Activated naive CD4-positive, alpha-beta T cell treated with anti-CD3 and anti-CD28 coated beads, Interleukin-2, amount 50 U/mL, for 24 hours (primary cell): Measurements from ENCODE around the gene MAPK1.
"Not testable (repeated sequence)": the region's sequence is repeated elsewhere in the genome, so short reads cannot be mapped to it uniquely, and the experiment has no call there.

Experiments
- H3K27ac Mint-ChIP-seq: one replicate; pipeline ENCODE4 v1.8.0; 2021; ENCODE audit warnings: mild to moderate bottlenecking, mixed read lengths
- H3K27me3 Mint-ChIP-seq: one replicate; pipeline ENCODE4 v1.8.0; 2021; ENCODE audit warnings: mixed read lengths
- H3K36me3 Mint-ChIP-seq: one replicate; pipeline ENCODE4 v1.8.0; 2021; ENCODE audit warnings: mixed read lengths
- H3K4me1 Mint-ChIP-seq: one replicate; pipeline ENCODE4 v1.8.0; 2021; ENCODE audit warnings: mixed read lengths
- H3K4me3 Mint-ChIP-seq: one replicate; pipeline ENCODE4 v1.8.0; 2021; ENCODE audit warnings: mild to moderate bottlenecking, mixed read lengths
- H3K9me3 Mint-ChIP-seq: one replicate; pipeline ENCODE4 v1.8.0; 2021; ENCODE audit warnings: mixed read lengths

The MAPK1 gene

GRCh38 chr22:21727768-21728167 is 139.7 kb downstream of the MAPK1 start:
- no peaks in the 10 kb centered on the region for H3K9me3 Mint-ChIP-seq
- peaks cover 8% of the 10 kb centered on the region for H3K4me1 Mint-ChIP-seq
- no peak overlapping the region for H3K27ac Mint-ChIP-seq
- H3K36me3 Mint-ChIP-seq, result no peaks in the 10 kb centered on the region
- no peak overlapping the region for H3K4me3 Mint-ChIP-seq
- no peaks in the 10 kb centered on the region for H3K27me3 Mint-ChIP-seq

GRCh38 chr22:21727159-21727558 is 140.3 kb downstream of the MAPK1 start:
- Mint-ChIP-seq H3K27ac (no peak overlapping the region), H3K27me3 (no peaks in the 10 kb centered on the region), H3K36me3 (no peaks in the 10 kb centered on the region), H3K9me3 (no peaks in the 10 kb centered on the region), H3K4me1 (peaks cover 8% of the 10 kb centered on the region), H3K4me3 (no peak overlapping the region)

GRCh38 chr22:21726650-21727049 is 140.8 kb downstream of the MAPK1 start:
- no peak overlapping the region for H3K27ac Mint-ChIP-seq
- H3K9me3 Mint-ChIP-seq, result no peaks in the 10 kb centered on the region
- peaks cover 8% of the 10 kb centered on the region for H3K4me1 Mint-ChIP-seq
- no peaks in the 10 kb centered on the region for H3K36me3 Mint-ChIP-seq
- H3K4me3 Mint-ChIP-seq, result no peak overlapping the region
- H3K27me3 Mint-ChIP-seq, result no peaks in the 10 kb centered on the region

GRCh38 chr22:21725956-21726649 is 141.3 kb downstream of the MAPK1 start:
- no peak overlapping the region for H3K27ac Mint-ChIP-seq
- H3K4me1 Mint-ChIP-seq, result peaks cover 8% of the 10 kb centered on the region
- H3K27me3 Mint-ChIP-seq, result no peaks in the 10 kb centered on the region
- no peaks in the 10 kb centered on the region for H3K36me3 Mint-ChIP-seq
- H3K9me3 Mint-ChIP-seq, result no peaks in the 10 kb centered on the region
- no peak overlapping the region for H3K4me3 Mint-ChIP-seq

GRCh38 chr22:21724496-21724895 is 142.9 kb downstream of the MAPK1 start:
- H3K9me3 Mint-ChIP-seq, H3K27me3 Mint-ChIP-seq, H3K4me1 Mint-ChIP-seq, H3K27ac Mint-ChIP-seq, H3K36me3 Mint-ChIP-seq, H3K4me3 Mint-ChIP-seq: not testable (repeated sequence)

- H3K4me3 Mint-ChIP-seq, H3K36me3 Mint-ChIP-seq, H3K9me3 Mint-ChIP-seq, H3K27me3 Mint-ChIP-seq, H3K4me1 Mint-ChIP-seq, H3K27ac Mint-ChIP-seq: not testable (repeated sequence)
Measured at GRCh38 chr22:21721195-21721852, 146.1 kb downstream of the MAPK1 start.

GRCh38 chr22:21720191-21720859 is 147.1 kb downstream of the MAPK1 start:
- not testable (repeated sequence) for H3K4me3 Mint-ChIP-seq, H3K4me1 Mint-ChIP-seq, H3K36me3 Mint-ChIP-seq, H3K9me3 Mint-ChIP-seq, H3K27ac Mint-ChIP-seq, H3K27me3 Mint-ChIP-seq

- Mint-ChIP-seq H3K4me1 (no peaks in the 10 kb centered on the region), H3K36me3 (no peaks in the 10 kb centered on the region), H3K27me3 (no peaks in the 10 kb centered on the region), H3K9me3 (no peaks in the 10 kb centered on the region), H3K4me3 (no peak overlapping the region), H3K27ac (no peak overlapping the region)
Measured at GRCh38 chr22:21719024-21719423, 148.4 kb downstream of the MAPK1 start.

GRCh38 chr22:21718499-21718898 is 148.9 kb downstream of the MAPK1 start:
- Mint-ChIP-seq H3K36me3 (no peaks in the 10 kb centered on the region), H3K27ac (no peak overlapping the region), H3K9me3 (no peaks in the 10 kb centered on the region), H3K4me3 (no peak overlapping the region), H3K27me3 (no peaks in the 10 kb centered on the region), H3K4me1 (peaks cover 1% of the 10 kb centered on the region)

- H3K4me1 Mint-ChIP-seq, H3K27ac Mint-ChIP-seq, H3K4me3 Mint-ChIP-seq, H3K27me3 Mint-ChIP-seq, H3K36me3 Mint-ChIP-seq, H3K9me3 Mint-ChIP-seq: not testable (repeated sequence)
Measured at GRCh38 chr22:21716395-21717122, 150.9 kb downstream of the MAPK1 start.

- H3K9me3 Mint-ChIP-seq, result no peaks in the 10 kb centered on the region
- H3K27me3 Mint-ChIP-seq, result no peaks in the 10 kb centered on the region
- H3K36me3 Mint-ChIP-seq, result no peaks in the 10 kb centered on the region
- H3K4me3 Mint-ChIP-seq, result no peak overlapping the region
- peaks cover 8% of the 10 kb centered on the region for H3K4me1 Mint-ChIP-seq
- H3K27ac Mint-ChIP-seq, result no peak overlapping the region
Measured at GRCh38 chr22:21714786-21715185, 152.7 kb downstream of the MAPK1 start.

- Mint-ChIP-seq H3K27me3 (no peaks in the 10 kb centered on the region), H3K36me3 (no peaks in the 10 kb centered on the region), H3K4me1 (peaks cover 8% of the 10 kb centered on the region), H3K4me3 (no peak overlapping the region), H3K9me3 (no peaks in the 10 kb centered on the region), H3K27ac (no peak overlapping the region)
Measured at GRCh38 chr22:21714059-21714770, 153.2 kb downstream of the MAPK1 start.

GRCh38 chr22:21713428-21714058 is 153.9 kb downstream of the MAPK1 start:
- Mint-ChIP-seq H3K9me3 (no peaks in the 10 kb centered on the region), H3K27ac (no peak overlapping the region), H3K4me3 (no peak overlapping the region), H3K36me3 (no peaks in the 10 kb centered on the region), H3K27me3 (no peaks in the 10 kb centered on the region), H3K4me1 (peaks cover 8% of the 10 kb centered on the region)

GRCh38 chr22:21712751-21713427 is 154.6 kb downstream of the MAPK1 start:
- no peak overlapping the region for H3K4me3 Mint-ChIP-seq

More at GRCh38 chr22:21712751-21713427, 154.6 kb downstream of the MAPK1 start:
- no peaks in the 10 kb centered on the region for H3K9me3 Mint-ChIP-seq
- no peaks in the 10 kb centered on the region for H3K27me3 Mint-ChIP-seq
- no peak overlapping the region for H3K27ac Mint-ChIP-seq
- peaks cover 8% of the 10 kb centered on the region for H3K4me1 Mint-ChIP-seq
- H3K36me3 Mint-ChIP-seq, result no peaks in the 10 kb centered on the region
